HG03280 (cell line): ENCODE measurements around the gene TNK1.
A peak's percentile ranks its signal among the peaks of the same experiment; 100 is the strongest.

Experiments used
- ATAC-seq: cut with Tn5 transposase; IDR thresholded peaks from one replicate; pipeline ENCODE4 v1.9.1; 2021; ENCODE audit warnings: mild to moderate bottlenecking, moderate library complexity; ENCODE audit not compliant: unreplicated experiment

TNK1 gene

GRCh38 chr17:7431231-7431630 is 50.3 kb downstream of the TNK1 start:
- no peak for ATAC-seq

GRCh38 chr17:7432296-7432695 is 51.4 kb downstream of the TNK1 start:
- no peak for ATAC-seq

- peak; percentile 17 for ATAC-seq
These were observed 55.0 kb downstream of the TNK1 start for GRCh38 chr17:7435676-7436555.

- no peak for ATAC-seq
These were observed 55.9 kb downstream of the TNK1 start for GRCh38 chr17:7436556-7437368.

- no peak for ATAC-seq
These were observed 56.5 kb downstream of the TNK1 start for GRCh38 chr17:7437369-7437863.

- no peak for ATAC-seq
These were observed 57.2 kb downstream of the TNK1 start for GRCh38 chr17:7437950-7438614.

GRCh38 chr17:7438656-7439460 is 58.0 kb downstream of the TNK1 start:
- no peak for ATAC-seq
